Measurements from ENCODE around the gene F5. TPM values are rescaled to one million over a fixed set of nuclear protein-coding genes. Genes with fewer than 3 reads are reported as not detected.
A peak's percentile ranks its signal among the peaks of the same experiment; 100 is the strongest.

F5 gene
- total and polyA plus RNA-seq, 2 of the 13 experiments (the other 11 are each of a cell fraction or from before 2014, with no cell fraction given): 38.3 to 64.0 TPM

DNA sequence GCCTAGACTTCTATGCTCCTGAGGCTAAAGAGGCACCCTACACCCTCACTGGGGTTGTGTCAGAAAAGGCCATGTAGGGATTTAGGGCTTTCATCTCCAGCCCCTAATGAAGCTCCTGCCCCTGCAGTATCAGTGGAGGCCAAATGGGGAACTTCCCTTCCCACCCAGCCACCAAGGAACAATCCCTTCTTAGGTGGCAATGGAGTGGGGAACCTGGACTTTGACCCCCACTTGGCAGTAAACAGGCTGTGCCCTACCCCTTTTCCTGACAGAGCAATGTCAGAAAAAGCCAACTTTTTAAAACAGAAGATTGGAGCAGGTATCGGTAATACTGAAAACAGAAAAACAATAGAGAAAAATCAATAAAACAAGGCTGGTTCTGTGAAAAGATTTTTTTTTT is 65.1 kb downstream of the F5 start:
- FAIRE-seq (no peak), DNase-seq (ENCODE audit: low spot score) (no peak), ATAC-seq (peak; percentile 35; the same call in 2 of the 3 replicates)
- Histone ChIP-seq H2AFZ (ENCODE audit: low read length) (no peak overlapping the region), H3K9me3 (ENCODE audit: low read length) (no peaks in the 10 kb centered on the region), H3K27ac (ENCODE audit: extremely low read length, insufficient read depth, low read length) (no peak overlapping the region), H3K36me3 (replicated peaks in 1 of 2; ENCODE audit: control insufficient read depth in 1 of 2, insufficient read depth in 2 of 2, low read length in 2 of 2) (peaks cover 21 to 77% of the 10 kb centered on the region in 2 experiments), H3K79me2 (ENCODE audit: insufficient read depth, low read length) (no peaks in the 10 kb centered on the region), H3K4me1 (ENCODE audit: insufficient read depth, low read length) (peaks cover 25% of the 10 kb centered on the region), H3K4me2 (ENCODE audit: low read depth, low read length) (no peak overlapping the region), H3K4me3 (replicated peaks in 1 of 3; ENCODE audit: insufficient read depth in 1 of 3, low read depth in 2 of 3, low read length in 3 of 3) (no peak overlapping the region), H3K27me3 (ENCODE audit: control insufficient read depth in 1 of 2, insufficient read depth in 2 of 2, low read length in 2 of 2) (no peaks in the 10 kb centered on the region; a peak in 1 of 5 replicates), H3K9ac (ENCODE audit: insufficient read depth, low read depth, low read length) (no peak overlapping the region), H4K20me1 (ENCODE audit: insufficient read depth, low read length) (no peaks in the 10 kb centered on the region; the same call in 1 of the 2 replicates)
- no TSS peak for BruUV-seq (replicated peaks)
- intact Hi-C loops (cut with micrococcal nuclease; ENCODE audit: unreplicated experiment) (loop anchor here (5.0 kb wide), 1 partner anchor 34 kb away; the partner anchor contains the start of gene SLC19A2), in situ Hi-C loops (cut with HindIII; ENCODE audit: extremely low pct_ligation_motif_present, low pct_unique_long_range_greater_than_20kb) (no loop called here)
- ChIA-PET POLR2A (no interaction called here), CTCF (ENCODE audit: low intra/inter-chr PET ratio, low total read pairs) (no interaction called here)
- peak; percentile 63 for TF ChIP-seq HNF4A (CRISPR knock-in tag; IDR thresholded peaks at IDR 0.05)
- no peak for TF ChIP-seq IKZF4 (CRISPR knock-in tag; IDR thresholded peaks at IDR 0.05; ENCODE audit: borderline replicate concordance, low read depth, not compliant biosample characterization)
- no peak for TF ChIP-seq SP140L (CRISPR knock-in tag; IDR thresholded peaks at IDR 0.05; ENCODE audit: borderline replicate concordance)
- TF ChIP-seq HOMEZ (CRISPR knock-in tag; IDR thresholded peaks at IDR 0.05; ENCODE audit: low read depth): 0 out of 2 replicates have a peak, but pooled peaks have one; percentile 23
- 0 out of 2 replicates have a peak, but pooled peaks have one; percentile 68 for TF ChIP-seq ZNF644 (CRISPR knock-in tag; IDR thresholded peaks at IDR 0.05; ENCODE audit: low read depth)
- WGBS (ENCODE audit: low lambda C conversion rate): 89% methylated on average over 1 of the region's 1 CpG

DNA sequence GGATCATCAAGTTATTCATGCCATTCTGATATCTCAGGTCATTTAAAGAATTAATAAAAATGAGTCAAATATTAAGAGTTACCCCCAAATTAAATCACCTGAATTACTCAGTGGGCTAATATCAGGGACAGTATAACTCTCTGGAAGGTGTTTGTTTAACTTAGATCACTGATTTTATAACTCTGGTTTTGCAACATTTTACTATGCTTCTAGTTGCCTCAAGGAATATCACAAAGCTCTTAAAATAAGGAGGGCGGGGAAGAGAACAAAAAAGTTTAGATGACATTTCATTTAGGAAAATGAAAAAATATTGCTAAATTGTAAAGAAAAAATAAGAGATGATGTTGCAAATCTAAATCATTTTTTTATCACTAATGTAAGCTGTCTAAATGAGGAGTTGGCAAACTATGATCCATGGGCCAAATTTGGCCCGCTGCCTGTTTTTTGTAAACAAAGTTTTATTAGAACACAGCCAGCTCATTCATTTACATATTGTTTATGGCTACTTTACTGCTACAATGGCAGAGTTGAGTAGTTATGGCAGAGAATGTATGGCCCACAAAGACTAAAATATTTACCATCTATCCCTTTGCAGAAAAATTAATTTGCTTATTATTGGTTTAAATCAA is 68.6 kb downstream of the F5 start:
- peaks cover 14% of the 10 kb centered on the region for H3K4me1 ChIP-seq (ENCODE audit: insufficient read depth, low read length)
- no peak overlapping the region for H3K9ac ChIP-seq (ENCODE audit: insufficient read depth, low read depth, low read length)
- no peak overlapping the region for H2AFZ ChIP-seq (ENCODE audit: low read length)
- H3K36me3 ChIP-seq (replicated peaks in 1 of 2; ENCODE audit: control insufficient read depth in 1 of 2, insufficient read depth in 2 of 2, low read length in 2 of 2): peaks cover 23 to 73% of the 10 kb centered on the region in 2 experiments
- H3K4me2 ChIP-seq (ENCODE audit: low read depth, low read length): no peak overlapping the region
- WGBS (ENCODE audit: low lambda C conversion rate): 100% methylated on average over 2 of the region's 2 CpGs
- no peaks in the 10 kb centered on the region for H3K79me2 ChIP-seq (ENCODE audit: insufficient read depth, low read length)
- intact Hi-C loops (cut with micrococcal nuclease; ENCODE audit: unreplicated experiment): no loop called here
- in situ Hi-C loops (cut with HindIII; ENCODE audit: extremely low pct_ligation_motif_present, low pct_unique_long_range_greater_than_20kb): no loop called here
- no TSS peak for BruUV-seq (replicated peaks)
- no peaks in the 10 kb centered on the region; a peak in 1 of 5 replicates for H3K27me3 ChIP-seq (ENCODE audit: control insufficient read depth in 1 of 2, insufficient read depth in 2 of 2, low read length in 2 of 2)
- ATAC-seq (no peak), DNase-seq (ENCODE audit: low spot score) (no peak), FAIRE-seq (no peak)
- ChIA-PET POLR2A (no interaction called here), CTCF (ENCODE audit: low intra/inter-chr PET ratio, low total read pairs) (no interaction called here)
- H4K20me1 ChIP-seq (ENCODE audit: insufficient read depth, low read length): no peaks in the 10 kb centered on the region
- no peak overlapping the region for H3K27ac ChIP-seq (ENCODE audit: extremely low read length, insufficient read depth, low read length)
- no peaks in the 10 kb centered on the region for H3K9me3 ChIP-seq (ENCODE audit: low read length)
- no peak overlapping the region for H3K4me3 ChIP-seq (replicated peaks in 1 of 3; ENCODE audit: insufficient read depth in 1 of 3, low read depth in 2 of 3, low read length in 3 of 3)
- TF ChIP-seq ZNF891 (CRISPR knock-in tag; IDR thresholded peaks at IDR 0.05) (no peak), POLR2A (IDR thresholded peaks at IDR 0.05; ENCODE audit: insufficient read depth in 1 of 2, low read depth in 2 of 2, low read length in 2 of 2) (no peak), ZKSCAN1 (IDR thresholded peaks at IDR 0.05; ENCODE audit: low read length) (no peak), ZMYM4 (CRISPR knock-in tag; IDR thresholded peaks at IDR 0.05) (no peak), ZNF629 (CRISPR knock-in tag; conservative IDR thresholded peaks at IDR 0.05) (no peak), NFE2 (CRISPR knock-in tag; IDR thresholded peaks at IDR 0.05) (no peak), ZC3H4 (CRISPR knock-in tag; IDR thresholded peaks at IDR 0.05; ENCODE audit: borderline replicate concordance) (no peak), HMG20B (CRISPR knock-in tag; conservative IDR thresholded peaks at IDR 0.05) (no peak), SRY (CRISPR knock-in tag; IDR thresholded peaks at IDR 0.05) (no peak), SP4 (CRISPR knock-in tag; IDR thresholded peaks at IDR 0.05) (no peak)
- TF ChIP-seq, protein P1, sequence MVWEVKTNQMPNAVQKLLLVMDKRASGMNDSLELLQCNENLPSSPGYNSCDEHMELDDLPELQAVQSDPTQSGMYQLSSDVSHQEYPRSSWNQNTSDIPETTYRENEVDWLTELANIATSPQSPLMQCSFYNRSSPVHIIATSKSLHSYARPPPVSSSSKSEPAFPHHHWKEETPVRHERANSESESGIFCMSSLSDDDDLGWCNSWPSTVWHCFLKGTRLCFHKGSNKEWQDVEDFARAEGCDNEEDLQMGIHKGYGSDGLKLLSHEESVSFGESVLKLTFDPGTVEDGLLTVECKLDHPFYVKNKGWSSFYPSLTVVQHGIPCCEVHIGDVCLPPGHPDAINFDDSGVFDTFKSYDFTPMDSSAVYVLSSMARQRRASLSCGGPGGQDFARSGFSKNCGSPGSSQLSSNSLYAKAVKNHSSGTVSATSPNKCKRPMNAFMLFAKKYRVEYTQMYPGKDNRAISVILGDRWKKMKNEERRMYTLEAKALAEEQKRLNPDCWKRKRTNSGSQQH (CRISPR knock-in tag; IDR thresholded peaks at IDR 0.05; ENCODE audit: low read depth): no peak

Measured in HepG2 (cell line).